Activated CD8-positive, alpha-beta memory T cell treated with anti-CD3 and anti-CD28 coated beads, Interleukin-2, amount 10 ng/mL, durations not matched to agents 7 days and 5 days (primary cell): ENCODE data around the gene DLGAP4. TPM values are rescaled to one million over a fixed set of nuclear protein-coding genes. Genes with fewer than 3 reads are reported as not detected.

ENCODE experiments used
- ATAC-seq: fragments of 150-1000 bp; cut with Tn5 transposase; one replicate; pipeline ENCODE4 v1.10.0; 2021; ENCODE audit warnings: moderate library complexity
- CTCF ChIA-PET: fragments of 350-600 bp; sonication (Branson Sonifier 250); formaldehyde crosslinking; loops from one replicate; lab custom pipeline; 2021; ENCODE audit warnings: antibody characterized with exemption; lab: Charles Lee
- DNase-seq: peaks from one replicate; pipeline ENCODE4 v3.0.0-alpha.2; 2020
- H3K27ac Mint-ChIP-seq: one replicate; pipeline ENCODE4 v1.8.0; 2021; ENCODE audit warnings: mild to moderate bottlenecking, mixed read lengths
- H3K27me3 Mint-ChIP-seq: one replicate; pipeline ENCODE4 v1.8.0; 2021; ENCODE audit warnings: mixed read lengths
- H3K36me3 Mint-ChIP-seq: one replicate; pipeline ENCODE4 v1.8.0; 2021; ENCODE audit warnings: mild to moderate bottlenecking, mixed read lengths
- H3K4me1 Mint-ChIP-seq: one replicate; pipeline ENCODE4 v1.8.0; 2021; ENCODE audit warnings: mixed read lengths
- H3K4me3 Mint-ChIP-seq: one replicate; pipeline ENCODE4 v1.8.0; 2021; ENCODE audit warnings: mild to moderate bottlenecking, moderate library complexity, mixed read lengths
- H3K9me3 Mint-ChIP-seq: one replicate; pipeline ENCODE4 v1.8.0; 2022; ENCODE audit warnings: low read depth, mixed read lengths
- total RNA-seq, 2 experiments: library from RNA; stranded (reverse); gene quantifications; one replicate each; pipeline ENCODE4 v1.2.3, GENCODE V29; 2021

DLGAP4 gene
- total RNA-seq, 2 experiments from 2014 or later: 18.8 to 19.6 TPM

DNA sequence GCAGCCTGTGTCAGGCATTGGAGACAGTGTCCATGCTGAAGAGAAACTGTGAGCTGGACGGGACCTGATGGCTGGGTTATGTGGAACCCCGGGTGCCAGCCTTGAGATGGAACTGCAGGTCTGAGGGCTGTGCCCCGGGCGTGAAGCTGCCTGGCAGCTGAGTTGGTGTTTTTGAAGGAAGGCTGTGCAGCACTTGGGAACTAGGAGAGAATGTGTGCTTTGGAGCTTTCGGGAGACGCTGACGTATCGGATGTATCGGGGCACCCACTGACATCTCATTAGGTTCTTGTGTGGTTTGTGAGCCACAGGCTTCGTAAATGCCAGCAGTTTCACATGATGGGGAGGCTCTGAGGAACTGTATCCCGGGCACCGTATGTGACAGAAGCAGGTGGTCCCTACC is 2.2 kb downstream of the DLGAP4 start:
- Mint-ChIP-seq H3K36me3 (no peaks in the 10 kb centered on the region), H3K4me3 (no peak overlapping the region), H3K27me3 (peaks cover 53% of the 10 kb centered on the region), H3K27ac (no peak overlapping the region), H3K4me1 (peaks cover 2% of the 10 kb centered on the region), H3K9me3 (no peaks in the 10 kb centered on the region)
- no peak for ATAC-seq
- DNase-seq: no peak
- CTCF ChIA-PET: no interaction called here

DNA sequence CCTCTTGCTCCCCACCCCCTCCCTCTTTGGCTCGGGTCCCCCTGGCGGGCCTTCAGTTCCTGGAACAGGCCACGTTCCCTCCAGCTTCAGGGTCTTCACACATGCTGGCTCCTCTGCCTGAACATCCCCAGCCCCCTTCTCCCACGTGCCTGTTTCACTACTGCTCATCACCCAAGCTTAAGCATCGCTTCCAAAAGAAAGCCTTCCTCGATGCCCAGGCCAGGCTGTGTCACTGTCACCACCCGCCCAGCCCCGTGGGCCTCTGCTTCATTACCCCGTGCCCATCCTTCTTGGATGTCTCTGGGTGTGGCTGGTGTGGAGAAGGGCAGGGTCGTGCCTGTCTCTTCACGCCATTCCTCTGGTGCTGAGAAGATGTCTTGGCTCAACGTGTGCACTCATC is 2.8 kb downstream of the DLGAP4 start:
- H3K36me3 Mint-ChIP-seq: no peaks in the 10 kb centered on the region
- peak; percentile 23 for DNase-seq
- H3K9me3 Mint-ChIP-seq: no peaks in the 10 kb centered on the region
- peaks cover 2% of the 10 kb centered on the region for H3K4me1 Mint-ChIP-seq
- H3K4me3 Mint-ChIP-seq: no peak overlapping the region
- H3K27ac Mint-ChIP-seq: no peak overlapping the region
- H3K27me3 Mint-ChIP-seq: peaks cover 47% of the 10 kb centered on the region
- ATAC-seq: no peak
- CTCF ChIA-PET: interaction anchor here (0.6 kb wide), 1 partner anchor 69 kb away, joined by 3 read pairs; no protein-coding TSS in a partner anchor

DNA sequence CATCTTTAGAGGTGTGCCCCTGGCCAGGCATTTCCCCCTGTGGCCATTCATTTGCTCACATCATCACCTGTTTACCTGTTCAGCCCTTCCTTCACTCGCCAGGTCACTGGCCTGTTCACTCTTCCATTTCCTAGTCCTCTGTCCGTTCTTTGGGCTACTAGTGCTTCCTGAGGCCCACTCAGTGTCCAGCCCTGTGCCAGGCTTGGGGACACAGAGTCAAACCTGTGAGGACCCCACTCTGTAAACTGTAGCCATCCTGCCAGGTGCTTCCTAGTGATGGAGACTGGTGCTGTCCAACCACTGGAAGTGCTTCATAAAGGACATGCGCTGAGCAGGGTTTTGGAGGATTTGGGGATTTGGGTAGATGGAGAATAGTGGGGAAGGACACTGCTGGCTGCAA is 3.5 kb downstream of the DLGAP4 start:
- DNase-seq: peak; percentile 36
- ATAC-seq: no peak
- H3K27me3 Mint-ChIP-seq: peaks cover 42% of the 10 kb centered on the region
- H3K4me3 Mint-ChIP-seq: no peak overlapping the region
- peaks cover 2% of the 10 kb centered on the region for H3K4me1 Mint-ChIP-seq
- CTCF ChIA-PET: no interaction called here
- H3K27ac Mint-ChIP-seq: no peak overlapping the region
- no peaks in the 10 kb centered on the region for H3K36me3 Mint-ChIP-seq
- H3K9me3 Mint-ChIP-seq: no peaks in the 10 kb centered on the region

DNA sequence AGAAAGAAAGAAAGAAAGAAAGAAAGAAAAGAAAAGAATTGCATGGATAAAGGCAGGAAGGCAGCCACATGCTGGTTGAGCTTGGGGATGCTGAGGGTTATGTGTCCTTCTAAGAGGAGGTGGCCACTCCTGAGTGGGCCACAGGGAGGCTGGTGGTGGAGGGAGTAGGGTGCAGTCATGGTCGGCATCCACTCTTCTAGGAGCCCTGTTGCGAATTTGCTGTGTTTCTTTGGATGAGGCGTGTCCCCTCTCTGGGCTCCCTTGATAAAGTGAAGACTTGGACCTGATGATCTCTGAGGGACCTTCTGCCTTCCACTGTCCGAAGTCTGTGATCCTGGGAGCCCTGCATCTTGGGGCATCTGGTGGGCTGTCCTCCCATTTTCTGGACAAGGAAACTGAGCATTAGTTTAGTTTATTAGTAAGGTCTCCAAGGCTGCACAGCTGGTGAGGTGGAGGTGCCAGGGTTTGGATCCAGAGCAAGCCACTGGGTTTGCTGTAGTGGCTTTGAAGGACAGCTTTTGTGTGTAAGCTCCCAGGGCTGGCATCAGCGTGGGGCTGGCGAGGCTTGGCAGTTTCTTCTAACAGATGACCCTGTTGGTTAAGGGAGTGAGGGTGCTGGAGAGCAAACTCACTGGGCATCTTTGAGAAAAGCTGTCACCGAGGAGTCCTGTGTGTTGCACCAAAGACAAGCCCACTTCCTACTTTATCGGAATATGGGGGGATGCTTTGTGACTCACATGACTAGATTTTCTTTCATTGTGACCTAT is 4.3 kb downstream of the DLGAP4 start:
- CTCF ChIA-PET: no interaction called here
- H3K36me3 Mint-ChIP-seq: no peaks in the 10 kb centered on the region
- peaks cover 2% of the 10 kb centered on the region for H3K4me1 Mint-ChIP-seq

DNA sequence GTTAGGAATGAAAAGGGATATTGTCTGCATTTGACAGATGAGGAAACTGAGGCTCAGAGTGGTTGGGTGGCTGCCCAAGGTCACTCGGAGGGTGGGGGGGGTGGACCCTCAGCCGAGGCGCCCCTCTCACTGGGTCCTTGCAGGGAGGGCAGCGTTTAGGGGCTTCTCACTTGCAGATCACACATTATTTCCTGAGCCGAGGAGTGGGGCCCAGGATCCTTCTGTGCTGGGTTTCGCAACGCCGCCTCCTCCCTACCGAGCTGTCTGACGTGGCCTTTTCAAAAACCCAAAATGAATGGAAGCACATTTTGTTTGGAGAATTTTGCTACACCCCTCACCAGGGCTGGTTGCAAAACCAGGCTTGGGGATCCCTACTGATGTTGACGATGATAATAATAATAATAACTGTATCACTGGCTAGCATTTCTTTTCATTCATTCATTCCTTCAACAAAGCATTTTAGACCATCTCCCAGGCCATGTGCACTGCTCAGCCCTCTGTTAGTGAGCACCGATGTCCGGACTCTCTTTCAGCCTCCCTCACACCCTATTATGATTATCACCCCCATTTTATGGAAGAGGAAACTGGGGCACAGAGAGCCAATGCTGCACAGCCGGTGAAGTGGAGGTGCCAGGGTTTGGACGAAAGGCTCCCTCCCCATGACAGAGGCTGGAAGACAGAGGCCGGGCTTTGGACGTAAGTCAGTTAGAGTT is 5.2 kb downstream of the DLGAP4 start:
- no peak for DNase-seq
- Mint-ChIP-seq H3K9me3 (no peaks in the 10 kb centered on the region), H3K27me3 (peaks cover 30% of the 10 kb centered on the region), H3K27ac (no peak overlapping the region), H3K4me3 (no peak overlapping the region), H3K4me1 (no peaks in the 10 kb centered on the region), H3K36me3 (no peaks in the 10 kb centered on the region)
- no peak for ATAC-seq
- CTCF ChIA-PET: no interaction called here

More for the DNA sequence above, 4.3 kb downstream of the DLGAP4 start:
- H3K4me3 Mint-ChIP-seq: no peak overlapping the region
- DNase-seq (peak; percentile 25), ATAC-seq (no peak)
- H3K9me3 Mint-ChIP-seq: no peaks in the 10 kb centered on the region
- H3K27ac Mint-ChIP-seq: no peak overlapping the region
- peaks cover 34% of the 10 kb centered on the region for H3K27me3 Mint-ChIP-seq

DNA sequence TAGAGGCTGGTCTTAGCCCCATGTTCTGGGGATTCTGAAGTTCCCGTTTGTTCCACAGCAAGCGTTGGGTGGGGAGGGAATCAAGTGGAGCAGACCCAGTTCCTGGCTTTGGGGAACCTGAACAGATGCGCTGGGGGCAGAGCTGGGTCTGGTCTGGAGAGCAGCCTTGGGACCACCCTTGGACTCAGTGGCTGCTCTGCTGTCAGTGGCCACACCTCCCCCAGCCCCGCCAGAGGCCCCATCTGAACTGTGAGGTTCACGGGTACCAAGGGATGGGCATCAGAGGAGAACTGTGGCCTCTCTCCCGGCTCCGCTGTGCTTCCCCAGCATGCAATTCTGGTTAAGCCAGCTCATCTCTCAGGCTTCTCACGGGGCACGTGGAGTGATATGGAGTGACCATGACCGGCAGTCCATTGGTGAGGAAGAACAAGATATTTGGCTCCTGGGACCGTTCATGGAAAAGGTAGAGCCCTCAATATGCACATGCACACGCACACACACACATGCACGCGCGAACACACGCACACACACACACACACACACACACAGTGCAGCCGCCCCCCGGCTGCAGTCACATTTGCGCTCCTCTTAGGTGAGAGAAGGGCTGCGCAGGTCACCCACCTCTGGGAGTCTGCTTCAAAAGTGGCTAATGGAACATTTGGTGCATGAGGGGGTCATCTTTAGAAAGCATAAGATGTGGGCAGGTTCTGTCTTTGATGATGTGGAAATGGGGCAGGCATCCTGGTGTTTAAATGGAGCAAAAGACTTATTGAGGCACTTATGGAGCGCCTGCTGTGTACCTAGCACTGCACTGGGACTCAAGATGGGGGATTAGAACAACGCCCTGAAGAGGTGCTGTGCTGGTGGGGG is 6.0 kb downstream of the DLGAP4 start:
- H3K27me3 Mint-ChIP-seq: peaks cover 30% of the 10 kb centered on the region
- no peaks in the 10 kb centered on the region for H3K4me1 Mint-ChIP-seq
- CTCF ChIA-PET: no interaction called here
- H3K27ac Mint-ChIP-seq: no peak overlapping the region
- no peak for ATAC-seq
- DNase-seq: peak; percentile 35
- no peaks in the 10 kb centered on the region for H3K9me3 Mint-ChIP-seq
- no peaks in the 10 kb centered on the region for H3K36me3 Mint-ChIP-seq
- no peak overlapping the region for H3K4me3 Mint-ChIP-seq

DNA sequence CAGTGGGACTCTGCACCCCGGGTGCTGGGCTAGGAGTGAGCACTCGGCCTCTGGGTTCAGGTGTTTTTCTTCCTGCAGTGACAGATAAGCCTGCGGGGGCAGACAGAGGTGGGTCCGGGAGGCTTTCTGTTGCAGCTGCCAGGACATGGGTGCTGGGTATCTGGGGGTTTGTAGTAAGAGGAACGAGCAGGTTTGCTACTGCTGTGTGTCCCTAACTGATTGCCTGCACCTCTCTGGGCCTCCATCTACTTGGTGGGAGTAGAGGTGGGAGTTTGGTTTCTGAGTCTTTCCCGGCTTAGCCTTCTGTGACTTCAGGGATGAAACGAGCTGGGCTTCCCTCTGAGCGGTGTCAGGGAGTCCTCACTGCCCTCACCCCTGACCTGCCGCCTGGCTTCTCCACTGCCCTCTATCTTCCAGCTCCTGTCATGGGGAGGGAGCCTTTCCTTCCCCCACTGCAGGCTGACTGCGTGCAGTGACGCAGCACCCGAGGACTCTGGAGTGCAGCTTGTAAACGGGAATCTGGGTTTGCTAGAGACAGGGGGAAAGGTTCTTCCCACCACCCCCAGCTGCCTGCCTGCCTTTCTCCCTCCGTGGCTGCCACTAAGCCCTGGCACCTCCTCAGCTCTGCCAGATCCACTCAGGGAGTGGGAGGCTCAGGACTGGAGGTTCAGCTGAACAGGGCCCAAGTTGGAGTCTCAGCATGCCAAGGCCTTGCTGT is 6.7 kb downstream of the DLGAP4 start:
- Mint-ChIP-seq H3K9me3 (no peaks in the 10 kb centered on the region), H3K27me3 (peaks cover 24% of the 10 kb centered on the region), H3K4me3 (no peak overlapping the region), H3K36me3 (no peaks in the 10 kb centered on the region), H3K27ac (no peak overlapping the region), H3K4me1 (no peaks in the 10 kb centered on the region)
- ATAC-seq: no peak
- CTCF ChIA-PET: interaction anchor here (0.8 kb wide), 1 partner anchor 110 kb away, joined by 3 read pairs; no protein-coding TSS in a partner anchor
- DNase-seq: peak; percentile 31

DNA sequence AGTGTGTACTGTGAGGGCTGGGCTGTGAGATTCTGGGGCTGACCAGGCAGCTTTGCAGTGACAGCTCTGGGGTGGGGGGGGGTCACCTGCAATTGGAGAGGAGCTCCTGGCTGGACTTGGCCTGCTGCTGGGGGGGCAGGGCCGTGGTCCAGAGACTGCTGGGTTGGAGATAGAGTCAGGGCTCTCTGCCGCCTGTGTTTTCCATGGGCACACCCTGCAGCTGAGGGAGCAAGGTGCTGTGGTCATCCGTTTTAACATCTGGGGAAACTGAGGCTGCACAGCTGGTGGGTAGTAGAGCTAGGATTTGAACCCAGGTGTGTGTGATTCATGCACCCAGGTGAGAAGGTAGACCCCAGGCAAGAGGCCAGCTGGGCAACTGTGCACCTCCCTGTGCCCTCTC is 7.3 kb downstream of the DLGAP4 start:
- Mint-ChIP-seq H3K27me3 (peaks cover 18% of the 10 kb centered on the region), H3K27ac (no peak overlapping the region), H3K36me3 (no peaks in the 10 kb centered on the region), H3K4me1 (no peaks in the 10 kb centered on the region), H3K4me3 (no peak overlapping the region), H3K9me3 (no peaks in the 10 kb centered on the region)
- DNase-seq: peak; percentile 14
- ATAC-seq: no peak
- CTCF ChIA-PET: interaction anchor here (0.8 kb wide), 1 partner anchor 111 kb away, joined by 3 read pairs; no protein-coding TSS in a partner anchor

DNA sequence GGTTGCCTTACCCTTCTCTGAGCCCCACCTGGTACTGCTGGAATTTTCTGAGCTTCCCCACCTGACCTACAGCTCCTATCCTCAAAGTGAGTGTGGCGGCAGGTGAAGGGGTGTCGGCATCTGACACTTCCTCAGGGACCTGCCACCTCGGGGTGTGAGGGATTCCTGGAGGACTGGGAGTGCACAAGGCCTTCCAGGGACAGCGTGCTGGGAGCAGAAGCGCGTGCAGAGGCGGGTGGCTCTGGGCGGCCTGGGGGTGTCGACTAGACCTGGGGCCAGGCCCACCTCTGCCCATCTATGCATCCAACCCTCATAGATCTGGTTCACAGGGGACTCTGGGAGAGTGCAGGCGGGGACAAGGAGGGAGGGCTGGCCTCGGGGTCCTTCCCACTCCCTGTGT is 7.8 kb downstream of the DLGAP4 start:
- Mint-ChIP-seq H3K9me3 (no peaks in the 10 kb centered on the region), H3K4me3 (no peak overlapping the region), H3K27me3 (peaks cover 16% of the 10 kb centered on the region), H3K36me3 (no peaks in the 10 kb centered on the region), H3K4me1 (no peaks in the 10 kb centered on the region), H3K27ac (no peak overlapping the region)
- DNase-seq (no peak), ATAC-seq (no peak)
- CTCF ChIA-PET: no interaction called here

DNA sequence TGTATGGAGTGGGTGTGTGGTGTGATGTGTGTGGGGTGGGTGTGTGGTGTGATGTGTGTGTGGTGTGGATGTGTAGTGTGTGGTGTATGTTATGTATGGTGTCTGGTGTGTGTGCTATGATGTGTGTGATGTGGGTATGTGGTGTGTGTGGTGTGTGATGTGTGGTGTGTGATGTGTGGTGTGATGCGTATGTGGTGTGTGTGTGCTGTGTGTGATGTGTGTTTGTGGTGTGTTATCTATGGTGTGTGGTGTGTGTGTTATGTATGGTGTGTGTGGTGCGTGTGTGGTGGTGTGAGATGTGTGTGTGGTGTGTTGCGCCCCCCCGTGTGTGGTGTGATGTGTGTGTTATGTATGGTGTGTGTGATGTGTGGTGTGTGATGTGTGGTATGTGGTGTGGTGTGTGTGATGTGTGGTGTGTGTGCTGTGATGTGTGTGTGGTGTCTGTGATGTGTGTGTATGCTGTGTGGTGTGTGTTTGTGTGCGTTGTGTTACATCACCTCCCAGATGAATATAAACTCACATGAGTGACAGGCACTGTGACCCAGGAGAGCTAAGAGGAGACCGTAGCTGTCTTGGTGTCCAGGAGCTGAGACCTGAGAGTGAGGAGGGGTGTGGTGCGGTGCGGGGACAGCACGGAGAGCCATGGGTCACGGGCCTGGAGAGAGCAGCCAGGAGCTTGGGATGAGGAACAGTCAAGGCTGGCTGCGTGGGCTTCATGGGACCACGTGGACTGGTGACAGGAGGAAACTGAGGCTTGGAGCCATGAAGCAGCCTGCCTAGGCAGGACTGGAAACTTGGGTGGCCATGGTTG is 8.8 kb downstream of the DLGAP4 start:
- no peaks in the 10 kb centered on the region for H3K4me1 Mint-ChIP-seq

DNA sequence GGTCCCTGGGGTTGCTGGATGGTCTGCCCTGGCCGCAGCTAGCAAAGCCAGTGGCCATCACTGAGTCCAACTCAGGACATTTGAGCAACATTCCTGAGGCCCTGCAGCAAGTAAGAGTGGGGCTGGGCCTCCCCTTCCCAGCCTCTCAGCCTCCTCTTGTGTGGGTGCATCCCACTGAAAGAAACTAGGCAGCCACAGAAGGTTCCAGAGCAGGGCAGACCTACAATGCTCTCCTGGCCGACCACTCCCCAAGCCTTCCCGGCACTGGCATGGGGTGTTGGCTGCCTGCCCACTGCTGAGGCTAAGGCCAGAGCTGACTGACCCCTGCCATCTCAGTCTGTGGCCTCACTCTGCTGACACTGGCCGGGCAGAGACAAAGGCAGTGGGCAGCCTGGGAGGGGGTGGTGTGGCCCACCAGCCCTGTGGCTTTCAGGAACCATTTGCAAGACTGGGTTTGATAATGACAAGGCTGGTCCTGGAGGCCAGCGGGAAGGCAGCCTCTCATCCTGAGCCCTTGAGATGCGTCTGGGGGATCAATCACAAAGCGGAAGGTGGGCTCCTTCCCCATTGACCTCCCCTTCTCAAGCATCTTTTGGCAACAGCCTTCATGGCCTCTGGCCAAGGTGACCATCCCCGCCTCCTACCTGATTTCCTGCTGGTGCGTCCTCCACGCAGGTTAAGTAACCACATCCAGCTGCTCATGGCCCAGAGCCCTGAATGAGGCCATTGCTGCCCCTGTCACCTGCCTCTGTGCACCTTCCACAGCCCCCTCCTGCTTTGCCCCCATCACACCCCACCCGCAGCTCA is 9.6 kb downstream of the DLGAP4 start:
- no peaks in the 10 kb centered on the region for H3K27me3 Mint-ChIP-seq
- no peaks in the 10 kb centered on the region for H3K36me3 Mint-ChIP-seq
- DNase-seq (no peak), ATAC-seq (peak; percentile 12)
- no peaks in the 10 kb centered on the region for H3K4me1 Mint-ChIP-seq
- H3K27ac Mint-ChIP-seq: no peak overlapping the region
- H3K9me3 Mint-ChIP-seq: no peaks in the 10 kb centered on the region
- CTCF ChIA-PET: no interaction called here
- no peak overlapping the region for H3K4me3 Mint-ChIP-seq

More for the DNA sequence above, 8.8 kb downstream of the DLGAP4 start:
- no peak for DNase-seq
- no peak overlapping the region for H3K4me3 Mint-ChIP-seq
- peaks cover 6% of the 10 kb centered on the region for H3K27me3 Mint-ChIP-seq
- H3K9me3 Mint-ChIP-seq: no peaks in the 10 kb centered on the region
- peak; percentile 21 for ATAC-seq
- no peaks in the 10 kb centered on the region for H3K36me3 Mint-ChIP-seq
- CTCF ChIA-PET: no interaction called here
- no peak overlapping the region for H3K27ac Mint-ChIP-seq

DNA sequence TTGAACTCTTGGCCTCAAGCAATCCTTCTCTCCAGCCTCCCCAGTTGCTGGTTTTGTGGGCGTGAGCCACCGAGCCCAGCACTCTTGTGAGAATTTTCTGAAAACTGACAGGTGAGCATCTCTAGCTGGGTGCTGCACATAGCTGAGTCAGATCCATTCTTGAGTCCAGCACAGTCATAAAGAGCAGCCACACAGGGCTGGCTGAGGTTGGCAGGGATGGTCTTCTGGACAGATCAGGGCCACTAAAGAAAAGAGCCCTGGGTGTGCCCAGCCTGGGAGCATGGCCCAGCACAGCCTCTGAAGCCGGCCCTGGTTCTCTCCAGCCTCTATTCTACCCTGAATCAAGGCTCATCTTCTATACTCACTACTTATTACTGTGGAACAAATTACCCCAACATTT is 11.5 kb downstream of the DLGAP4 start:
- H3K27ac Mint-ChIP-seq: no peak overlapping the region
- no peaks in the 10 kb centered on the region for H3K36me3 Mint-ChIP-seq
- DNase-seq (no peak), ATAC-seq (peak; percentile 37)
- H3K4me3 Mint-ChIP-seq: no peak overlapping the region
- CTCF ChIA-PET: no interaction called here
- peaks cover 4% of the 10 kb centered on the region for H3K27me3 Mint-ChIP-seq
- no peaks in the 10 kb centered on the region for H3K9me3 Mint-ChIP-seq
- H3K4me1 Mint-ChIP-seq: no peaks in the 10 kb centered on the region
